SK-N-MC (cell line): Measurements from ENCODE around the gene SHB.

Experiments used
- EZH2 ChIP-seq: fragments of 200-600 bp; sonication (generic); IDR thresholded peaks from one replicate; pipeline ENCODE4 v1.6.1; 2017; ENCODE audit warnings: antibody characterized with exemption
- FOXP2 ChIP-seq: optimal IDR thresholded peaks from 2 replicates; pipeline ENCODE3; 2011; ENCODE audit warnings: mild to moderate bottlenecking, moderate library complexity; ENCODE audit not compliant: insufficient read depth; ENCODE audit errors: extremely low read length, control extremely low read depth
- POLR2AphosphoS5 ChIP-seq: IDR thresholded peaks from 2 replicates; pipeline ENCODE4 v1.6.1; 2012; ENCODE audit warnings: mild to moderate bottlenecking, low read depth, low read length, borderline replicate concordance

DNA sequence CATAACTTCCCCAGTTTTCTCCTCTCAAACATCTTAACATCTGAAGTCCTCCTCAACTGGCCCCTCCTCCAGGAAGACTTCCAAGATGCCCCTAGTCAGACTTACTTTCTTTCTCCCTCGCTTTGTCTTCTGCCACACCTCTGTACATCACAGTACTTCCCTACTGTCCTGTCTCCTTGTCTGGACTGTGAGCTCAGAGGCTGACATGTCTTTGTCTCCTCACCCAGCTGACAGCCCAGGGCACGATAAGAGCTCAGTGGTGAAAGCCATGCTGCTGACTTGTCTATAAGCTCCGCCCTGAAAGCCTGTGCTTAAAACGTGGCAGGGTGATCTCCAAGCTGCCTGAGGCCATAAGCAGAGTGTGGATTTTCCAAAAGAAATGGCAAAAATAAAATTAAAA, 132.1 kb downstream of the SHB start:
- no peak for TF ChIP-seq POLR2AphosphoS5
- no peak for TF ChIP-seq EZH2
- no peak for TF ChIP-seq FOXP2
